Loucy (cell line): ENCODE measurements around the gene C3orf70.

Source experiments
- EZH2phosphoT487 ChIP-seq: fragments of 200-600 bp; IDR thresholded peaks from 2 replicates; pipeline ENCODE4 v1.6.1; 2018; ENCODE audit warnings: antibody characterized with exemption, mild to moderate bottlenecking, moderate library complexity, borderline replicate concordance
- TF ChIP-seq, protein P1 (sequence below): fragments of 200-600 bp; sonication (generic); conservative IDR thresholded peaks from 2 replicates; pipeline ENCODE4 v1.5.1; 2014; ENCODE audit warnings: mild to moderate bottlenecking, antibody characterized with exemption, low read length

DNA sequence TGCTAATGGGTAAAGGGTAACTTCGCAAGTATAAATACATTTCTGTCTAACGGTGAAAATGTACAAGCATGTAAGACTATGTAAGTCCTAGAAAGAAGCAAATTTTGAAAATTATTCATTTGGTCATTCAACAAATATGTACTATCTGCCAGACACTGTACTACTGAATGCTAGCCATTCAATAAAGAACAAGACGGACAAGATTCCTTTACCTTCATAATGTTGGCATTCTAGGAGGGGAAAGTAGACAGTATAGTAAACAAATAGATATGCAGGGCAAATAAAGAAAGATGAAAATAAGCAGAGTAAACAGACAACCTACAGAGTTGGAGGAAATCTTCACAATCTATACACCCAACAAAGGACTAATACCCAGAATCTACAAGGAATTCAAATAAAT lies 32.7 kb downstream of the C3orf70 start:
- TF ChIP-seq EZH2phosphoT487, result no peak
- TF ChIP-seq, protein P1, sequence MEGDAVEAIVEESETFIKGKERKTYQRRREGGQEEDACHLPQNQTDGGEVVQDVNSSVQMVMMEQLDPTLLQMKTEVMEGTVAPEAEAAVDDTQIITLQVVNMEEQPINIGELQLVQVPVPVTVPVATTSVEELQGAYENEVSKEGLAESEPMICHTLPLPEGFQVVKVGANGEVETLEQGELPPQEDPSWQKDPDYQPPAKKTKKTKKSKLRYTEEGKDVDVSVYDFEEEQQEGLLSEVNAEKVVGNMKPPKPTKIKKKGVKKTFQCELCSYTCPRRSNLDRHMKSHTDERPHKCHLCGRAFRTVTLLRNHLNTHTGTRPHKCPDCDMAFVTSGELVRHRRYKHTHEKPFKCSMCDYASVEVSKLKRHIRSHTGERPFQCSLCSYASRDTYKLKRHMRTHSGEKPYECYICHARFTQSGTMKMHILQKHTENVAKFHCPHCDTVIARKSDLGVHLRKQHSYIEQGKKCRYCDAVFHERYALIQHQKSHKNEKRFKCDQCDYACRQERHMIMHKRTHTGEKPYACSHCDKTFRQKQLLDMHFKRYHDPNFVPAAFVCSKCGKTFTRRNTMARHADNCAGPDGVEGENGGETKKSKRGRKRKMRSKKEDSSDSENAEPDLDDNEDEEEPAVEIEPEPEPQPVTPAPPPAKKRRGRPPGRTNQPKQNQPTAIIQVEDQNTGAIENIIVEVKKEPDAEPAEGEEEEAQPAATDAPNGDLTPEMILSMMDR, result no peak
